ENCODE results near the gene CTF1.

GRCh38 chr16:30876867-30877266 lies 19.5 kb upstream of the CTF1 start:
- TF ChIP-seq CTCF (conservative IDR thresholded peaks at IDR 0.05) (no peak), EZH2 (IDR thresholded peaks at IDR 0.05; ENCODE audit: low read depth) (no peak)
